NCI-H82 (cell line): ENCODE results near the gene RGL1.
"Not testable (repeated sequence)": the region's sequence is repeated elsewhere in the genome, so short reads cannot be mapped to it uniquely, and the experiment has no call there.

ENCODE experiments used
- DNase-seq: peaks from one replicate; lab custom pipeline; 2025; lab: John Stamatoyannopoulos, UW

RGL1 gene

DNA sequence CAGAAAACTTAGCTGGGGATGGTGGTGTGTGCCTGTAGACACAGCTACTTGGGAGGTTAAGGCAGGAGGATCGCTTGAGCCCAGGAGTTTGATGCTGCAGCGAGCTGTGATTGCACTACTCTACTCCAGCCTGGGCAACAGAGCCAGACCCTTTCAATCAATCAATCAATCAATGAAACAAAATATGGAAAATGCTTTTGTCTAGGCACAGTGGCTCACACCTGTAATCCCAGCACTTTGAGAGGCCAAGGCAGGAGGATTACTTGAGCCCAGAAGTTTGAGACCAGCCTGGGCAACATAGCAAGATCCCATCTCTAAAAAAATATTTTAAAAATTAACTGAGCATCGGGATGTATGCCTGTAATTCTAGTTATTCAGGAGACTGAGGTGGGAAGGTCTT, 19.0 kb upstream of the RGL1 start:
- not testable (repeated sequence) for DNase-seq

DNA sequence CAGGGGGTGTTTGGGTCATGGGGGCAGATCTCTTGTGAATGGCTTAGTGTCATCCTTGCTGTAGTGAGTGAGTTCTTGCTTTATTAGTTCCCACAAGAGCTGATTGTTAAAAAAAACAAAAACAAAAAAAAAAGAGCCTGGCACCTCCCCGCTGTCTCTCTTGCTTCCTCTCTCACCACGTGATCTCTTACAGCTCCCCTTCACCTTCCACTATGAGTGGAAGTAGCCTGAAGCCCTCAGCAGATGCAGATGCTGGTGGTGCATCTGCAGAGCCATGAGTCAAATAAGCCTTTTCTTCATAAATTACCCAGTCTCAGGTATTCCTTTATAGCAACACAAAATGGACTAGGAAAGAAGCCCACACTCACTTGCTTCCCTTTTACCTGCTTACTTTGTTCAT, 17.2 kb upstream of the RGL1 start:
- no peak for DNase-seq

DNA sequence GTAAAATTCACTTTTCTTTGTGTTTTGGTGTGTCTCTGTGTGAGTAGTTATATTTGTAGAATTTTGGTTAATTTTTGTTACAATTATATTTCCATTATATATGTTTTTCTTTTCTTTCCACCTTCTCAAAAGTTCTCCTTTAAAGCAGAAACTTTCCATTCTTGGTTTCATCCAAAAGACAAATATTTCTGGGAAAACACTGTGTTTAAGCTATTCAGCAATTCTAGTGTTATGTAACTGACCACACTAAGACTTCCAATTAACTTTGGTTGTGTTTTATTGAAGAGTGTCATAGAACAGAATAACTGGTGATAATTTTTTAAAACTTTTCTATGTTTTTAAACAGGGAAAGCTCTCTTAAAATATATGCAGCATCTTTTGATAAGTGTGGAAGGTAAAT, 13.6 kb upstream of the RGL1 start:
- no peak for DNase-seq

DNA sequence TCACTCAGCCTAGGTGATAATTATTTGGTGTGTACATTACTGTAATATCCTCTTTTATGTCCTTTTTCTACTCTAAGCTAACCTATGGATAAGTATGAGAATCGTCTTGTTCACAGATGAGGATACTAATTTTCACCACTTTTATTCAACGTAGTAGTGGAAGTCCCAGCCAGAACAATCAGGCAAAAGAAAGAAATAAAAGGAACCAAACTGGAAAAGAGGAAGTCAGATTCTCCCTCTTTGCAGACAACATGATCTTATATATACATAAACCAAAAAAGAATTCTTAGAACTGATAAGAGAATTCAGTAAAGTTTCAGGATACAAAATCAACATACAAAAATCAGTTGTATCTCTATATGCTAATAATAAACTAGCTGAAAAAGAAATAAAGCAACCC, 12.6 kb upstream of the RGL1 start:
- DNase-seq = no peak

DNA sequence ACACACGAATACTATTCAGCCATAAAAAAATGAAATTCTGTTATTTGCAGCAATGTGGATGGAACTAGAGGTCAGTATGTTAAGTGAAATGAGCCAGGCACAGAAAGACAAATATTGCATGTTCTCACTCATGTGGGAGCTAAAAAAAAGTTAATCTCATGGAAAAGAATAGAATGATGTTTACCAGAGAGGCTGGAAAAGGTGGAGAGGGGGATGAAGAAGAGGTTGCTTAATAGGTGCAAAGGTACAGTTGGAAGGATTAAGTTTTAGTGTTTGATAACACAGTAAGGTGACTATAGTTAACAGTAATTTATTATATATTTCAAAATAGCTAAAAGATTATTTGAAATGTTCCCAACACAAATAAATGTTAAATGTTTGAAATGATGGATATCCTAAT, 10.8 kb upstream of the RGL1 start:
- no peak for DNase-seq

DNA sequence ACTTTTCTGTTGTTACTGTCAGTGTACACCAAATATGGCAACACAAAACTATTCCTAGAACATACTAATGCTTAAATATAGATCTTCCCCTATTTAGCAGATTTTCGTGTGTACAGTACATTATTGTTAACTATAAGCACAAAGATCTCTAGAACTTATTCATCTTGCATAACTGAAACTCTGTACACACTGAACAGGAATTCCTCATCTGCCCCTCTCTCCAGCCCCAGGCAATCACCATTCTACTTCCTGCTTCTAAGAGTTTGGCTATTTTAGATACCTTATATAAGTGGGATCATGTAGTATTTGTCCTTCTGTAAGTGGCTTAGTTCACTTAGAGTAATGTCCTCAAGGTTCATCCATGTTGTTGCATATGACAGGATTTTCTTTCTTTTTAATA, 4.5 kb upstream of the RGL1 start:
- no peak for DNase-seq

DNA sequence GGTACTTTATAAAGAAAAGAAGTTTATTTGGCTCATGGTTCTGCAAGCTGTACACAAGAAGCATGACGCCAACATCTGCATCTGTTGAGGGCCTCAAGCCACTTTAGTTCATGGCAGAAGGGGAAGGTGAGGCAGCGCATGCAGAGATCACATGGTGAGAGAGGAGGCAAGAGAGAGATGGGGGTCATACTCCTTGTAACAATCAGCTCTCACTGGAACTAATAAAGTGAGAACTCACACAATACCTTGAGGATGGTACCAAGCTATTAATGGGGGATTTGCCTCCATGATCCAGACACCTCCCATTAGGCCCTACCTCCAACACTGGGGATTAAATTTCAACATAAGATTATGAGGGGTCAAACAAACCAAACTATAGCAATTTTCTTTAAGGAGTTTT, 3.3 kb upstream of the RGL1 start:
- no peak for DNase-seq

DNA sequence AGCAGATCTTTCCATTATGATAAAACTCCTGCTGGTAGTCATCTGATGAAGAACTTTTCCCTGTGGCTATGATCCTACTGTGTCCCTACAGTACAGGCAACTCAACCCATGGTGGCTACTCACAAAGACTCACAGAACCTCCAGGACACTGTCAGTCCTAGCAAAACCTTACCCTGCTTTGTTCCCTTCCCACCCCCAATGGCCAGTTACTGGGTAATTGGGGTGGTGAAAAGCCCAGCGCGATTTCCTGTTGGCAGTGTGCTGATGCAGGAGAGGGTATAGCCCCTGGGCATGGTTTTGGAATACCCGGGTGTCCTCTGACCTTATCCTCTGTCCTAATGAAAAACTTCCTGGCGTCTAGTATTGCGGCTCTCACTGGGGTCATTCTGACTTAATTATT, 533 bp upstream of the RGL1 start:
- peak; percentile 30 for DNase-seq

DNA sequence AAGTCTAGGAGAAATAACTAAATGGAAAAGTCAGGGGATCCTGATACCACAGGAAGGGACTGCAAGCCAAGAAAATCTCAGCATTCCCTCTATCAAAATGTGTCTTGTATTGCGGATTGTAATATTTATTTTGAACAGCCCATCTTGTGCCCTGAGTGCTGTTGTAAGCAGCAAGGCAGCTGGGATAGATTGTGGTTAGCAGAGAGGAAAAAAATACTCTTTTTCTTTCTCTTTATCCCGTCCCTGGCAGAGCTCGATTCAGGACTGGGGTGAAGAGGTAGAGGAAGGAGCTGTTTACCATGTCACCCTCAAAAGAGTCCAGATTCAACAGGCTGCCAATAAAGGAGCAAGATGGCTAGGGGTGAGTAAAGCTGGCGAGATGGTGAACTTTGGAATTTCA, 1.2 kb downstream of the RGL1 start:
- DNase-seq = no peak

DNA sequence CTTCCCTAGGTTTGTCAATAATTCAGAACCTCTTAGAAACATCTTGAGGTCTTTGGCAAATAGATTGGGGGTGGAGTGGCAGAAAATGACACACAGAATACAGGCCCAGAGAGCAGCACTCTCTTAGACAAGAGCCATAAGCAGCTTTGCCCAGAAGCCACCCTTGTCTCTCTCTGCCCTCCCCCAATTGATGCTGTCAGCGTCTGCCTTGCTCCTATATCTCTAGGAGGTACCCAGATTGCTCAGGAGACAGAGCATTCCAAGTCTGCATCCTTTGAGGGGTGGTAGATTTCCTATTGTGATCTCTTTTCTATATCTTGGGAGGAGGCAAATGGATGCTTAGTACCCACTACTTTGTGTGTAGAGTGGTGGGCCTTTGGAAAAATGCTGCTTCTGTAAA, 1.8 kb downstream of the RGL1 start:
- peak; percentile 86 for DNase-seq

DNA sequence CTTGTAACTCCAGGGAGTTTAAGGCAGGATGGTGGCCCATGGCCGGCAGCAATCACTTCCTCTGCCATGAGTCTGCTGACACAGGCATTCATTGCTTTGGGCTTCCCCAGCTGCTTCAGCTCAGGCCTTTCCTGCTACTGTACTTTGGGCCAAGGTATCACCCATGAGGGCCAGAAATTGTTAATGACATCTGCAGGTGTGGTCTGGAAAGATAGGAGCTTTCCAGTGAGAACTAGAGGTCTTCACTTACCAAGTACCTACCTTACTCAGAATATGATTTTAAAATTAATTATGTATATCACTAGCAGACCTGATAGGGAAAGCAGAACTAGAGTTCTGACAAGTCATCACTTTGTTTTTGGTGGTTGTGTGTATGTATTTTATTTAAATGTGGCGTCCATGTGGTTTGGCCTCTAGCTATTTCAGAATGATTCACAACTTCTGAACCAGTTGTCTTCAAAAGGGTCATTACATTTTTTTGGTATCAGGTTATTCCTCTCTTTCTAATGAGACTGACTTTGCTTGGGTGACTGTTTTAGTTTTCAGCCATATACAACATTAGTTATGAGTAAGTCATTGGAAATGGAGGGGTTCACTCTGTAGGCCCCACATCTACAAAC, 2.7 kb downstream of the RGL1 start:
- no peak for DNase-seq

DNA sequence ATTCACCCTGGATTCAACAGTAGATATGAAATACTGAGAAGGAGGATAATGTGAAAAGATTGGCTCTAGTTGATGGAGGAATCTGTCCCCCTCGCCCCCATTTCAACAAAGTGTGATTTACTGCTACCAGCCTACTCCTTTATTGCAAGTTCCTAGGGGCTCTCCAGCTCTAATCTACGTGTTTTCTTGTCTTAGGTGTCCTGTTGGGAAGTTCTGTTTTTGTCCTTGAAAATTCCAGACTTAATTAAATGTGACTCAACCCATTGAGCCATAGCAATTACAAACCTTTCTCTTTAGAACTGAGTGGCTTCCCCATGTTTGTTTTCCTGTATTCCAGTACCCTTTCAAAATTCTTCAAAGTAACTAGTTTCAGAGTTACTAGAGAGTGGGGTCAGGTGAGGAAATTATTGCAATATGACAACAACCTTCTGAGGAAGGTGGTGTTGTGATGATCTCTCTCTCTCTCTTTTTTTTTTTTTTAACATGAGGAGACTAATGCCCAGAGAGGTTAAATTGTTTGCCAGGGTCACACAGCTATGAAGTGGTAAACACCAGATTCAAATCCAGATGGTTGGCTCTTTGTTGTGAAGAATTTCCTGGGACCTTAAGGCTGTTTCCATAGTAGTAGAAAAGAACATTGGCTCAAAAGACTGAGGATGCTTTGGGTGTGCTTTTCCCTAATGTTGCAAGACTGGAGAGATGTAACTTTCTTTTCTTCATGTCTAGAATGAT, 3.5 kb downstream of the RGL1 start:
- no peak for DNase-seq

DNA sequence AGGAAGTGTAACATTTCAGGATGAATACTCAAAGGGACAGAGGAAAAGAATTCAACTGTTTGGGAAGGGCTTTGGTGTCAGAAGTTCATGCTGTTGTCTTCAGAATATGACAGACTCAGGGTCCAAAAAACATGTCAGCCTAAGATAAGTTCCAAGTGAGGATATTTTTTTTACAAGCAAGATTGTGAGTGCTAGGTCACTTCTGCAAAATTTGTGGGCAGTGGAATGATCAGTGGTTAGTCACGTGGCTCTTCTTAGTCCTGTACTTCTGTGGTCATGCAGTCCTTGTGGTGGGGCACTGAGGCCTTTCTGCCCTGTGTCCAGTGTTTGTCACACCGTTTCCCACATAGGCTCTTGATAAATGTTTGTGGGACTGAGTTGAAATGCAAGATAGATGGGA, 5.2 kb downstream of the RGL1 start:
- DNase-seq = no peak

DNA sequence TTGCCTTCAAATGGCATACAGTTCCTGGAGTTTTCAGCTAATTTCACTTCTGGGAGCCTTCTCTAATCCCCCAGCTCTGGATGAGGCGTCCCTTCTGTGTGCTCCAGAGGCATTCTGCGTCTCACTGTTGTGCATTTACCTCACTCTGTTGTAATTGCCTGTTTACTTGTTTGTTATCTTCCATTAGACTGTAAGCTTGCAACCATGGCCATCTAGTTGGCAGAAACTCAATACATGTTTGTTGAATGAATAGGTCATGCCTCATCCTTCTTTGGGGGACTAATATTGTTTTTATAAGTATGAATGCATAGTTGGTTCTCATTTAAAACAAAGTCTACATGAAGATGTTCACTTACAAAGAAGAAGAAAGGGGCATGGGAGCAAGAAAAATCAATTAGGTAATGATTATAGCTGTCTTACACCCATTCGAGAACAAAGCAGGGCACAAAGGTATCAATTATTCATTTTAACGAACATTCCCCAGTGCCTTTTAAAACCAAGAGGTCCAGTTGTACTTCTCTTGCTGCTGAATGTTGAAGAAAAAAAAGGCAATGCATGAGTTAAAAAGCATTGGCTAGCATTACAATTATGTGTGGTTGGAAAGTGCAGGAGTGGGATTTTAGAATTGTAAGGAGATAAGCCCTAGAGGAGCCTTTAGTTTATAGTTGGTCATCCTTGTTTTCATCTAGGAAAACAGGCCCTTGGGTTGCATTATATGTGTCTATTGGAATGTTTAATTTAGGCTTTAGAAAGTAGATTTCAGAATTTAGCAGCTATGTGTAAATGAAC, 6.0 kb downstream of the RGL1 start:
- DNase-seq = no peak

DNA sequence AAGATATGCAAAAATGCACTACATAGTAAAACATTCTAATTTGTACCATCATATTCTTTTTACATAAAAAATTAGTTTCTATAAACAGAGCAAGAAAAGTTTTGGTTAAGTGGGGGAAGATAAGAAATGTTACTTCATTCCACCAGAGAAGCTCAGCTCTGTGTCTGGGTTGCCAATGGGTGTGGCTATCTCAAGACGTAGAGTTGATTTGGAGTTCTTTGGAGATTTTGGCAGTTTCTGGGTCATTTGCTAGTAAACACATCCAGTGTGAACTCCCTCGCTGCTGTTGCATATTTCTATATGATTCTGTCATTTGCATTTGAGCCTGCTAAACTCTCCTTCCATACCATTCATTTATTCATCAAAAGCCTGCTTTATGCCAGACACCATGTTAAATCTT, 7.2 kb downstream of the RGL1 start:
- no peak for DNase-seq

DNA sequence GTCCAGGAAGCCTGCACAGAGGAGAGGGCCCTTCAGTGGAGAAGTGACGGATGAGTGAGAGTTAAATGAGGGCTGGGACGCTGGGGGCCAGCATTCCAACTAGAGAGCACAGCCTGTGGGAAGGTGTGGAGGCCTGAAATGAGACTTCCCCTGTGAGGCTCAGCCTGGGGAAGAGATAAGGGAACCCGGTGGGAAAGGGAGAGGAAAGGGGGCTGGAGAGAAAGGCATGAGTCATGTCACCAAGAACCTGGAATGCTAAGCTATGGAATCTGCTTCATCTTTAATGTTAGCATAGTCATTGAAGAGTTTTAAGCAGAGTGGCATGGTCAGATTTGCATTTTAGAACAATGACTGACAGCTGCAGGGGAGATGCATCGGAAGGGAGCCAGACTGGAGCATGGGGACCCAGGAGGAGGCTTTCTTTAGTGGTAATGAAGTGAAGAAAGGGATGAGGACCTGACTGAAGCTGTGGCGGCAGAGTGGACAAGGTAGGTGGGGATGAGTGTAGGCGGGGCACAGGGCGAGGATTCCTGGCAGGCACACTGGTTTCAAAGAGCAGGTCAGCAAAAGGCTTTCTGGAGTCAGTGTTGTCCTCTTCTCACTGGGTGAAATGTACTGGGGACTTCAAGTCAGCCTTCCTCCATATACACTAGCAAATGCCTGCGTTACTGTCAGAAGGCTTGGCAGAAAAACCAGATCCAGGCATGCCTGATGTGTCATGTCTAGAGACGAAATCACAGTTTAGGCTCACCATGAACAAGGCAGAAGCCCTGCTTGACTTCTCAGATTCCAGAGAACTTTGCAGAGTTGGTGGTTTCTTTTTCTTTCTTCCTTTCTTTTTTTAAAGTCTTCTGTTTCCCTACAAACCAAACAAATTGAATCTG, 8.0 kb downstream of the RGL1 start:
- no peak for DNase-seq

DNA sequence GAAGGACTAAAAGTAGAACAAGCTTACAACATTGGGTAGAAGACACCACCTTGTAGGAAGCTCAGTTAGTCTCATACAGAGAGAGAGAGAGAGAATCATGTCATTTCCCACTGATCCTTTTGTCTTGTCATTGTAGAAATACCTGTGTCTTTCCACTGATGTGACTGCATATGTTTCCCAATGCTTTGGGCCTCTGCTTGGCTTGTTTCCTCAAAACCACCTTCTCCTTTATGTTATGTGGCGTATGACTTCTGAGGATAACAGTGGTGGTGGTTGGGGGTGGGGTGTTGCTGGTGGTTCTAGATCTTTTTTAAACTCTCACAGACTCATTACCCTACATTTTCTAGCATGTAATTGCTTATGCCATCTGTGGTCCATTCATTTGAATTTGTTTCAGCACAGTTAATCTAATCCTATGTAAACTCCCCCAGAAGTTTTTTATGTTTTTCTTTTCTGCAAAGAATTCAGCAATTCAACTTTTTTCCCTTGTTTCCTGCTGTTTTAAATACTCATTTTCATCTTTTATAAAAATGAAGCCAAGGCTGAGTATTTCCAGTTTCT, 9.3 kb downstream of the RGL1 start:
- no peak for DNase-seq

DNA sequence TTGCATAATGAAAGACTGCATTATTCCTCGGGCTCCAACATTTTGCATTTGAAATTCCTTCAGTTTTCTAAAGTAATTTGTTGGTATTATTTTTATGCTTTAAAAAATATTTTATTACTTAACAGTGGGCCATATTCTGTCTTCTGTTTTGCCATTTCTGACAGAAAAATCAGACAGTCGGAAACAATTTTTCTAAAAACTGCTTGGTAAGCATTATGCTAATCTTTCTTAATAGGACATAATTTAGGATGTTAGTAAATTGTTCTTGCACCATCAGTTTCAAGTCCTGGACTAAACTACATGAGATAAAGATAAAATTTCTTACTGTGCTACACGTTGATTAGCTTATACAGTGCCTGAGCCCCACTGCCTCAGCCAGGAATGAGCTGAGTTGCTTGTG, 11.2 kb downstream of the RGL1 start:
- no peak for DNase-seq

DNA sequence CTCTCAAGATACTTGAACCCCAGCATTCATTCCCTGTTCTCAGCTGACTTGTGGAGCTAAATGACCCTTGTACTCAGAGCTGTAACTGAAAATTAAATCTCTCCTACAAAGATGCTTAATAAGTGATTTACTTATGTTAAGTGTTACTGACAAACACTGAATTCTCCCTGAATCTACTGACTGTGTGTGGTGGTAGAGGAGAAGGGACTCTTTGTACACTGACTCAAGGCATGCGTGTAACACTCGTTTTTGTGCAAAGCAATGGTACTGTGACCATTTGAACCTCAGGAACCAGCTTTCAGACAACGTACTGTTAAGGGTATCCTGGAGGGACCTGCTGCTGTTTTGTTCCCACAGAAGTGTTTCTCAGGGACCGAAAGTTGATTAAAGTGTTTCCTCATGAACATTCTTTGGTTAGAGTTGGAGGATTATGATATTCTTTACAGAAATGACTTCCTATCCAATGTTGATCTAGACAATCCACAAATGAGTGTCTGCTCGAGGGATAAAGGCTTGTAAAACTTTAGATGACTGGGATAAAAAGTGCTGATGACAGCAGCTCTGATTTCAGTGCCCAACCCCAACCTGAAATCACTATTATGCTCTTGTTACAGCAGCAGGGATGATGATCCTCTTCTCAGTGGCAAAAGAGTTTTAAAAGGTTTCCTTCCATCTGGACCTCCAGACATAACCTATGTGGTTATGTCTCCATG, 12.8 kb downstream of the RGL1 start:
- DNase-seq = peak; percentile 63

DNA sequence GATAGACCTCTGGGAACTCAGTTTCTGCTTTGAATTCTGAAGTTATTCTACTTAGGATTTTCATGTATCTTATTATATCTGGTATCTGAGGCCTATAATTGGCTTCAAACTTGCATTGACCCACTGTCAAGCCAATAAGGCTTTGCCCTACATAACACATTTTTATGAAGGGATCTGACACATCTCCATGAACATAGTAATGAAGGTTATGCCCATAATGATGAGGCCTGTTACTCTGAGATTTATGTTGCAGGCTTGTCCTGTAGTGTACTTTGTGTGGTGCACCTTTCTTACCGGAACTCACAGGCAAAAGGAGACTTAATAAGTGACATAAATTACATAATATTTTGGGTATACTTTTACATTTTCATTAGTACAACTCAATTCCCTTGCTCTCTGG, 14.1 kb downstream of the RGL1 start:
- DNase-seq = no peak

DNA sequence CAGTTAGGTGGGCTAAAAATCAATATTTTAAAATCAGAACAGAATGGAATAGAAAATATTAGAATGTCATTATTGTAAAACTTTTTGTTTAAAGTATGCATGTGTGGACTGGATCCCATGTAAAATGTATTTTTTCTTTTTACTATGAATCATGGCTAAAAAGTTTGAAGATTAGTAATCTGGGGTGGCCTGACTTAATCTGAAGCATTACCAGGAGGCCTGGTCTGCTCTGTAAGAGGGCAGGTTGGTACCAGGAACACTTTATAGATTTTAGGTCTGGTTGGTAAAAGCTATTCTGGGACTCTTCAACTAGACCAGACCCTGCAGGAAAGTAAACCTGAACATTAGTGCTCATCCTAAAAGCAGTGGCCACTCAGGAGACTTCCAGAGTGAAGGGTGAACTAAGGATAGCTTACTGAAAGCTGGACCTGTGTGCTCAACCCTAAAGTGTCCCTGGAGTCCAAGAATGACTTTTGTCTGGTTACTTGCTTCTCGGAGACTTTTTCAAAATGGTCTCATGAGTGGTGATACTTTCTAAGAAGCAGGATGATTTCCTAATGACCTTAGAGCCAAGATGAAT, 16.5 kb downstream of the RGL1 start:
- no peak for DNase-seq
